ENCODE measurements around the gene THUMPD3.

THUMPD3 gene, protein sequence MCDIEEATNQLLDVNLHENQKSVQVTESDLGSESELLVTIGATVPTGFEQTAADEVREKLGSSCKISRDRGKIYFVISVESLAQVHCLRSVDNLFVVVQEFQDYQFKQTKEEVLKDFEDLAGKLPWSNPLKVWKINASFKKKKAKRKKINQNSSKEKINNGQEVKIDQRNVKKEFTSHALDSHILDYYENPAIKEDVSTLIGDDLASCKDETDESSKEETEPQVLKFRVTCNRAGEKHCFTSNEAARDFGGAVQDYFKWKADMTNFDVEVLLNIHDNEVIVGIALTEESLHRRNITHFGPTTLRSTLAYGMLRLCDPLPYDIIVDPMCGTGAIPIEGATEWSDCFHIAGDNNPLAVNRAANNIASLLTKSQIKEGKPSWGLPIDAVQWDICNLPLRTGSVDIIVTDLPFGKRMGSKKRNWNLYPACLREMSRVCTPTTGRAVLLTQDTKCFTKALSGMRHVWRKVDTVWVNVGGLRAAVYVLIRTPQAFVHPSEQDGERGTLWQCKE

DNA sequence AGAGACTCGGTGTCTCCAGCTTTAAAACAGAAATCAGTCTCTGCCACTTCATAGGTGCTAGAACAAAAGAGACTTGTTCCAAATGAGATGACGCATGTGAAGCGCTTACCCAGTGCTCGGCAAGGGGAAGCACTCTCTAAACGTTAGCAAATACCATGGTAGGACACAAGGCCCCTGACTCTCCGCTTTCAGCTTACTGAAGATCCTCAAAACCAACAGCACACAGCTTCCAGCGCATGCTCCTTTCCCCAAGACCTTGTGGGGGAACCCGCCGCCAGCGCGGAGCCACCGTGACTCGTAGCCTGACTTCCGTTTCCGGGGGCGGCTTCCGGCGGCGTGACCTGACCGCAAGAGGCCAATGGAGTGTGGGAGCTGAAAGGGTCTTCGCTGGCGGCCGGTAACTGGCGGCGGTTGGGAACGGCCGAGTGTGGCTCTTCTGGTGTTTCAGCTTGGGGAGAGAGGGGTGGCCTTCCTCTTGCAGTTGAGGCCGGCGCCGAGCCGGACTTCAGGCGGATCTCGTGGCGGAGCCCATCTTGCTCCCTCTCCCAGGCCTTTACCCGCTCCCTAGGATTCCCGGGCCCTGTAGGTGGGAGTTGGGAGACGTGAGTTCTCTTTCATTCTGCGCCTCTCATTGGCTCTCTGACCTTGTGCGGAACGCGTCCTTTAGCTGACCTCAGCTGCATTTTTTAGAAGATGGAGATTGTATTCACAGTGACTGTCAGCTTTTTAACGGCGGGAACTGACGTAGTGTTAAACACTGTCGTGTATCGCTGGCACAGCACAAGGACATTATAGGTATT is at the start of gene THUMPD3:
Gene THUMPD3 (plus strand): TSS at position 324 of the 800 bp plus-strand sequence. CDS start 2,015 bp downstream, outside the sequence.
- DNase-seq = peak; percentile 95

DNA sequence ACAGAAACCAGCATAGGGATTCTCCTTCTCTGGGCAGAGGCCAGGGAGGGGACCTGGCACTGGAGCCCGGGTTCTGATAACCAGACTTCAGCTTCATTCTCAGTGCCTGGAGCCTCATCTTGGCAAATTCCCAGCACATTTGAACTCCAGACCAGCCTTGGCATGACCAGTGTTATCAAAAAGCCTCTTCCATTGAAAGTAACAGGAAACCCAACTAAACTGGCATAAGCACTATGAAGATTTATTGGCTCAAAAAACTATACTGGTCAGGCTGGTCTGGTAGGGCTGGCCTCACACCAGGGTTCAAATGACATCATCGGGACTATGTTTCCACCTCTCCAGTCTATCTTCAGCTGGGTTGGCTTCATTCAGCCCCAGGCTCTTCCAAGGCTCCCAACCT is 48.1 kb upstream of the THUMPD3 start:
- DNase-seq = no peak

DNA sequence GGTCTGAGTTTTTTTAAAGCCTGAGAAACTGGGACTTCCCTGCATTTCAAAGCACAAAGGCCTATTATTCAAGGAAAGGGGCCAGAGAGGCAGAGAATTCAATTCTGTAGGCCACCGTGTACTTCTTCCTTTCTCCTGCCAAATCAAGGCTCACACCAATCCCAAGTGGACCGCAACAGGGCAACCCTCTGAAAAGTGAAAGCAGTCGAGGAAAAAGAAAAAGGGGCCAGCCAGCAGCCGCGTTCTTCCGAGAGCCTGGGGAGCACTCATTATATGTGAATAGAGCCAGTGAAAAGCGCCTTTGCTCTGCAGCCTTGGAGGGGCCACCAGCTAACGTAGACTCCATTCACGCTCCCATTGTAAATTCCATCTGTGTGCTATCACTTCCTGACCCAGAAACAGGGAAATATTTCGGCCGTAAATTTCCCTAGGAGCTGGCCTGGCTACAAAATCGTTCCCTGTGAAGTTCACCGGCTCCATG is 45.9 kb upstream of the THUMPD3 start:
- no peak for DNase-seq

DNA sequence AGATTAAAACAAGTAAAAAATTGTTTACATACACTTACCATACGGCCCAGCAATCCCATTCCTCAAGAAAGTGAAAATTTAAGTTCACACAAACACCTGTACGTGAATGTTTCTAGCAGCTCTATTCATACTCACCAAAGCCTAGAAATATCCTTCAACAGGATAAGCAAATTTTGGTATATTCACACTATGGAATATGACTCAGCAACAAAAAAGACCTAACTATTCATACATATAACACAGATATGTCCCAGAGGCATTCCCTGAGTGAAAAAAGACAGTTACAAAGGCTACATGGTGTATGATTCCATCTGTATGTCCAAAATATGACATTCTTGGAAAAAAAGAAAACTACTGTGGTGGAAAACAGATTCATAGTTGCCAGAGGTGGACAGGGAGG is 40.1 kb upstream of the THUMPD3 start:
- no peak for DNase-seq

GRCh38 chr3:9324944-9325343 is 37.9 kb upstream of the THUMPD3 start:
- no peak for DNase-seq

- DNase-seq = no peak
Observed at GRCh38 chr3:9327578-9327977, 35.3 kb upstream of the THUMPD3 start.

- DNase-seq = no peak
Observed at GRCh38 chr3:9330166-9330703, 32.6 kb upstream of the THUMPD3 start.

DNA sequence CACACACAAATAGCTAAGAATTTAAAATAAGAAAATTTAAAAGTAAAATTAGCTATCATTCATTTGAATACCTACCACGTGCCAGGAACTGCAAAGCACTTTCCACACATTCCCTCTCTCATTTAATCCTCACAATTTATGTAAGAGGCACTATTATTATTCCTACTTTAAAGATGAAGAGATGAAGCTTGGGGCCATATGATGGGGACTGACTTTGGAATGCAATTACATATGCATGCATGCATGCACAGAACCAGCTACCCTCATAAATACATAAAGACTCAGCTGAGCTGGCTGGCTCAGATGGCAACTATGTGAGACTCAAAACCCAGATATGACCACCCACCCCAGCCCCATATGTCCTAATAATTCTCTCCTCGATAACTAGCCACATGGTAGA is 31.7 kb upstream of the THUMPD3 start:
- DNase-seq = no peak

- DNase-seq = no peak
Observed at GRCh38 chr3:9332250-9333030, 30.4 kb upstream of the THUMPD3 start.

GRCh38 chr3:9339761-9340471 is 22.9 kb upstream of the THUMPD3 start:
- DNase-seq = no peak

- no peak for DNase-seq
Observed at GRCh38 chr3:9340472-9340902, 22.4 kb upstream of the THUMPD3 start.

DNA sequence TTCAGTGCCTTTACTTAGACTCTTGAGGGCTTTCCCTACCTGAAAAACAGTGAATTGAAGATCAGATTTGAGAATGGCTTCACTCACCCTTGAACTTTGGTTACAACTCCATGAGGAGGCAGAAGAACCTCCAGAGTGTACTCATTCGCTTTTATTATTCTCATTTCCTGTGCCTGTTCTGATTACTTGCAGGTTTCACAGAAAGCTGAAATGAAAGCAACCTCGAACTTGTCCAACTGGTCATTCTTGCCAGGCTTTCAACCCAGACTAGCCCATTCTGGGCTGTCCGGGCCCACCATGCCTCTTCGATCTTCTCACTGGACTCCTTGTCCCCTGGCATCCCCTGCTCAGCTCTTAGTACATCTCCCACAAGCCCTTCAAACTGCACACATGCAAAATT is 20.2 kb upstream of the THUMPD3 start:
- DNase-seq = no peak

GRCh38 chr3:9343115-9343514 is 19.7 kb upstream of the THUMPD3 start:
- no peak for DNase-seq

DNA sequence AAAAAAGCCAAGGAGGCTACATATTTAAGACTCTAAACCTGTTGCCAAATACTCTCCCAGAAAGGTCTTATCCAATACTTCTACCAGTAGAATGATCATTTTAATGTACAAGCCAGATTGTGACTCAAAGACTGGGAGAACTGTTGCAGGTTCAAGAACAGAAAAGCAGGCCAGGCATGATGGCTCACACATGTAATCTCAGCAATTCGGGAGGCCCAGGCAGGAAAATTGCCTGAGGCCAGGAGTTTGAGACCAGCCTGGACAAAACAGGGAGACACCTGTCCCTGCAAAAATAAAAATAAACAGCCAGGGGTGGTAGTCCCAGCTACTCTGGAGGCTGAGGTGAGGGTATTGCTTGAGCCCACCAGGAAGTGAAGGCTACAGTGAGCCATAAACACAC is 17.8 kb upstream of the THUMPD3 start:
- DNase-seq = no peak

GRCh38 chr3:9346141-9346540 is 16.7 kb upstream of the THUMPD3 start:
- DNase-seq = no peak

GRCh38 chr3:9347081-9347480 is 15.8 kb upstream of the THUMPD3 start:
- DNase-seq = no peak

DNA sequence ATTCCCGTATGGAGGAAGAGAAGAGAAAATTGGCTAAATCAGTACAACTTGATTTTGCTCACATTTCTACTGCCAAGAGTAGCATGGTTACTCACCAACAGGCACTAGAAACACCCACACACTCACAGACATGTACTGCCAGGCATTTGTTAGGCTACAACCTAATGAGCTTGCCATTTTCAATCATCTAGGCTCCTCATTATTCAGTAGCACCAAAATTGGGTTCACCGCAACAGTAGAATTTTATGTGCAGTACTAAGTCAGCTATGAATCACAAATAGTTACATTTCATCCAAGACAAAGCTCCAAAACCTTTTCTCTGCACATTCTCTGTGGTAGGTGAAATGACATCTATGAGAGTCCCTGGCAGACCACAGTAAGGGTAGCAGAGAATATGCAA is 15.0 kb upstream of the THUMPD3 start:
- DNase-seq = no peak

GRCh38 chr3:9349321-9350117 is 13.3 kb upstream of the THUMPD3 start:
- DNase-seq = no peak

DNA sequence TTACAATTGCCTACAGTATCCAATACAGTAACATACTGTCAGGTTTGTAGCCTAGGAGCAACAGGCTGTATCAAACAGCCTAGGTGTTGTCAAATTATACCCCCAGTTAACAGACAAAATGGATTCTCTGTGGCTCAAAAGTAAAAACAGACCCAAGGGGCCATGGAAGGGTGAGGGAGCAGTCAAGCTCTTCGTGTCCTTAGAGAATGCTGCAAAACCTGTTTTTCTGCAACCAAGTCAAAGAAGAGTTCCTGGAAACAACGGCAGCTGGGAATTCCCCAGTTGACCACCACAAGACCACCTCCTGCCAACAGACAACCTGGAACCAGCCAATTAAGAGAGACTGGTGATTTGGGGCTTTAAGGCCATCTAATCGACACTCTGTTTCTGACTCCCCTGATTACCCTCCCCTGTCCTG is 11.1 kb upstream of the THUMPD3 start:
- no peak for DNase-seq

DNA sequence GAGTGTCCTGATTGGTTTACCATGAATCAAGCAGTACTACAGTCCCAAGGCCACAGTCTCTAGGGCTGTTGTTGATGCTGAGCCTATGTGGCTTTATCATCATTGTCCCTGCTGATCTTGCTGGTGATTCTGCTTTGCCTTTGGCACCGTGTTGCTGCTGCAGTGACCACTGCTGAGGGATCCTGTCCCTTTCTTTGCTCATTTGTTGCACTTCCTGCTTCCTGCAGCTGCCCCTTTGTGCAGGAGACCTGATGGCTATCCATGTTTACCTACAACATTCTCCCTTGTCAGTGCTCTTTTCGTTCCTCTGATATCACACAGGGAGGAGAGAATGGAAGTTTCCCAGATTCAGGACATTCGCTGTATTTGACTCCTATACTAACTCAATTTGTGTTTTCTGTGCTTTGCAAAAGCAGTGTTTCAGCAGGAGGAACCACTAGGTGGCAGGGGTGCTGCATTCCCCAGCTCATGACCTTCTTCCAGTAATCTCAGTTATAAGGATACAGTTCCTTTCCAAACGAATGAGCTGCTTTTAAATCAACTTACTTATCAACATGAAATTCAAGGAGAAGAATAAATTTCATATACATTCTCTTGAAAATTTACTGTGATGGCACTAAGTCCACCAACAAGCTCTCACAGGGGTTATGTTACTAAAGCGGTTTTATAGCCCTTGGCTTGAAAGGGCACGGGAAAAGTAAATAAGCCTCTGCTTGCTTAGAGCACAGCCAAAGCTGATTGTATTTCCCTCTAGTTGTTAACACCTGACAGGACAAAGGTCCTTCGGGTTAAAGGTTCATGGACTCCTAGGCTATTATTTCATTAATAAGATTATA is 9.7 kb upstream of the THUMPD3 start:
- DNase-seq = peak; percentile 65

Data from activated CD4-positive, alpha-beta T cell treated with anti-CD3 and anti-CD28 coated beads, Interleukin-2, amount 50 U/mL, for 16 hours (primary cell).